GM19452 (cell line): ENCODE results near the gene TMC1.
"Not testable (repeated sequence)": the region's sequence is repeated elsewhere in the genome, so short reads cannot be mapped to it uniquely, and the experiment has no call there.

ENCODE experiments used
- ATAC-seq: cut with Tn5 transposase; IDR thresholded peaks from one replicate; pipeline ENCODE4 v1.9.1; 2021; ENCODE audit not compliant: unreplicated experiment

Gene TMC1

DNA sequence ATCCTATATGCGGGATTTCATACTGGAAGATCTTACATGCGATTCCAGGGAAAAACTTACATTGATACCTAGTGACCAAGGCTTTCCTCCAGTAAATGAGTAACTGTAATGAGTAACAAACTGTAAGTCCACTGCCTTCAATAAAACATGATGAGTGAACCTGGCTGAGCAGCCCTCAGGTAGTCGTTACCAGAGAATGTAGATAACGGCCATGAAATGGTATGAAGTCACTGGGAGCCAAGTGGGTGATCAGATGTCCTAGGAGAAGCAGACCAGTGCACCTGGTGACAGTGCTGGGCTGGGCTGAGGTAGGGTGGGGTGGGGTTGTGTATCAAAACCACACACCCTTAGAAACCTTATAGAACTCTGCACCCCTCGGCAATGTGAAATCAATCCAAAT is 227.9 kb downstream of the TMC1 start:
- ATAC-seq, result no peak

GRCh38 chr9:72751541-72751940 is 230.1 kb downstream of the TMC1 start:
- no peak for ATAC-seq

GRCh38 chr9:72753266-72753893 is 232.0 kb downstream of the TMC1 start:
- no peak for ATAC-seq

DNA sequence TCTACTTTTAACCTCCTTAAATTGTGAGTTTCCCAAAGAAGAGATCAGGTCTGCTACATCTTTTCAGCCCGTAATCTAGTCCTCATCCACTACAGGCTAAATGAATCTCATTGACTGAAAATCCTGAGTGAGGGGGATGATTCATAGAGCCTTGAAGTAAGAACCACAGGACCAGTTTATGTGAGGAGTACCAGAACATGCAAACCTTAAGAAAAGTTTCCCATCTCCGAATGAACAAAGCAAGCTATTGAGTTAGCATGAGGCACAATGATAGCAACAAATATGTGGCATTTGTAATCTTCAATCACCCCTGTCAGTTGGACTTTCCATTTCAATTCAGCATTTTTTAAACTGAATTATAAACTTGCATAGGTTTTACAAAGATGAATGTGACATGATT is 234.4 kb downstream of the TMC1 start:
- no peak for ATAC-seq

DNA sequence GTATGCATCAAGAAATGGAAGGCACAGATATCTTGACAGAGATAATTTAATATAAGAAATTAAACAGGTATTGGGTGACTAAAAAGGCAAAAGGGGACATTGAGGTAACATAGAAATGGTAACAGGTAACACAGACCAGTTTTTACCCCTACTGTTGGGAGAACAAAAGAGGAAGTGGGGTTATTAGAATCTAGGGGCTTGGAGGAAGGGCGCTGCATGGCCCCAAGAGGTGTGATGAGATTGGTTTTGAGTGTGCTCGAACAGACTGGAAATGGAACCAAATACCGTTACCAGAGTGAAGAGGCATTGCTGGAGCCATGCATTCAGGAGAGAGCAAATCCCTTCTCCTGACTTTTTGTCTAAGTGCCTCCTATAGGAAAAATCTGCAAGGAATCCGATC is 237.5 kb downstream of the TMC1 start:
- no peak for ATAC-seq

- no peak for ATAC-seq
Measured at GRCh38 chr9:72763022-72763421, 241.6 kb downstream of the TMC1 start.

DNA sequence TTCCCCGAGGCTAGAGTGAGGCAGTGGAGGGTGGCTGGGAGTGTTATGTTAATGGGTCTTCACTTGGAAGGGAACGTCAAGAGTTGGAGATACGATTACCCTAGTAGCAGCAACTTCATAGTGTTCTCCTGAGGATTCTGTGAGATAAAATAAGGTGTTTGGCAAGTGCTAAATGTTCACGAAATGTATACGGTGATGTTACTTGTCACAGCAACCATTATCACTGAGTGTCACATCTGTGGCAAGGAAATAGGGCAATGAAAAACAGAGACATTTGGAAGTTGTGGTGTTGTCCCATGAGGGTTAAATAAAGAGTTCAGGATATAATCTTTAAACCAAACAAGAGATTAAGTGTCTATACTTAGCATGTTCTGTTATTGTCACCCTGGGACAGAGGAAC is 248.1 kb downstream of the TMC1 start:
- ATAC-seq, result no peak

DNA sequence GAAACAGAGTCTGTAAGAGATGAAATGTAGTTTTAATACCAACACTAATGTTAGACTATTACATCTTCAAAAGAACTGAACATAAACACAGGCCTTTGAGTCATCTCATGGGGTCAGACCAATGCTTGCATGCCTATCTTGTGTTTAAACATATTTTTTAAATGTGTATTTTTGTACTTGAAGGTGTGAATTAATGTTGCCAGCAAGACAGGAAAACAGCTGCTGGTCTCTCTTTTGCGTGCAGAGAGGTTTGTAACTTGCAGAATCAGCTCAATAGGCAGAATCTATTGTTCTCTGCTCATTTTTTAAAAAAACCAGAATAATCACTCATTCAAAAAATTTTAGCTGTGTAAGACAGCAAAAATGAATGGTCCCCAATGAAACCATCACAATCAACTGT is 251.3 kb downstream of the TMC1 start:
- no peak for ATAC-seq

- peak; percentile 65 for ATAC-seq
Measured at GRCh38 chr9:72773570-72773969, 252.2 kb downstream of the TMC1 start.

- no peak for ATAC-seq
Measured at GRCh38 chr9:72775570-72775969, 254.2 kb downstream of the TMC1 start.

DNA sequence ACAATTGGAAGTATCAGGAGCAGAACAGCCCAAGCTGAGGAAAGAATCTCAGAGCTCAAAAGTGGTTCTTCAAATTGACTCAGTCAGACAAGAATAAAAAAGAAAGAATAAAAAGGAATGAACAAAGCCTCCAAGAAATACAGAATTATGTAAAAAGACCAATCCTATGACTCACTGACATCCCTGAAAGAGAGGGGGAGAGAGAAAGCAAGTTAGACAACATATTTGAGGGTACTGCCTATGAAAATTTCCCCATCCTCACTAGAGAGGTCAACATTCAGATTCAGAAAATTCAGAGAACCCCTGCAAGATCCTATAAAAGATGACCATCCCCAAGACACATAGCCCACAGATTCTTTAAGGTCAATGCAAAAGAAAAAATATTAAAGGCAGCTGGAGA is 258.2 kb downstream of the TMC1 start:
- ATAC-seq, result no peak

DNA sequence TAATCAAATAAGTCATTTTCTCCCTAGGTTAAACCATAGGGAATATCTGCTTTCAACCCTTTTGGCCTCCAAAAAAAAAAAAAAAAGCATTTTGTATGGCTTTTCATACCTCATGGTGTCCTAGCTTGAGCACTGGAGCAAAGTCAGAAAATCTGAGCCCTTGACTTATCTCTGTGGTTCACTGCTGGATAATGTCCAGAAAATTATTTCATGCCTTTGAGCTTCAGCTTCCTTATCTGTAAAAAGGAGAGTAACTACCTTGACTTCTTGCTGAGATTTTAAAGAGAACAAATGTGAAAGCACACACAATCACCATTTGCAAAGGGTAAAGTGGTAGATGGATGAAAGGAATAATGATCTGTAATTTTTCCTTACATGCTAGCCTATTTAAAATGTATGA is 265.5 kb downstream of the TMC1 start:
- no peak for ATAC-seq

DNA sequence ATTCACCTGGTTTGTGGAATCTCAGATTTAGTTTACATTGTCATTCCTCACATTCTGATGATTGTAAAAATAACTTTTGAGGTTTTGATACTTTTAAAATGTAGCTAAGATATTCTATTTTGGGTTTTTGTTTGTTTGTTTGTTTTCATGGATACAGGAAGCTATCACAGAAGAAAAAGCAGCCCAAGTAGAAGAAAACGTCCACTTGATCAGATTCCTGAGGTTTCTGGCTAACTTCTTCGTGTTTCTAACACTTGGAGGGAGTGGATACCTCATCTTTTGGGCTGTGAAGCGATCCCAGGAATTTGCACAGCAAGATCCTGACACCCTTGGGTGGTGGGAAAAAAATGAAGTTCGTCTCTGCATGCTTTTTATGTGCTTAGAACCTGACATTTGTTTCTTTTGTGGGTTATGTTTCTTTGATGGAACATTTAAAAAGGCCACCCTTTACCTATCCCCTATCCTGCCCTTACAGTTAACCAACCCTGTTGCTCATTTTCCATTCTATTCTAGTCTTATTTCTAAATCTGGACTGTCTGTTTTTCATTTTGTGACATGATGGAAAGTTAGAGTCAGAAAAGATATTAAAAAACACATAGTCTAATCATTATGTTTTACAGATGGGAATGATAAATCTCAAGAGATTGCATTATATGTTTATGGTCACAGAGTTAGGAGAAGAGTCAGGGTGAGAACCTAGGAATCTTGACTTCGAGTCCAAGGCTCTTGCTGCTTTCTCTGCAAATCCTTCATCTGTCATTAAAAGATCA is 267.7 kb downstream of the TMC1 start:
- ATAC-seq, result no peak

DNA sequence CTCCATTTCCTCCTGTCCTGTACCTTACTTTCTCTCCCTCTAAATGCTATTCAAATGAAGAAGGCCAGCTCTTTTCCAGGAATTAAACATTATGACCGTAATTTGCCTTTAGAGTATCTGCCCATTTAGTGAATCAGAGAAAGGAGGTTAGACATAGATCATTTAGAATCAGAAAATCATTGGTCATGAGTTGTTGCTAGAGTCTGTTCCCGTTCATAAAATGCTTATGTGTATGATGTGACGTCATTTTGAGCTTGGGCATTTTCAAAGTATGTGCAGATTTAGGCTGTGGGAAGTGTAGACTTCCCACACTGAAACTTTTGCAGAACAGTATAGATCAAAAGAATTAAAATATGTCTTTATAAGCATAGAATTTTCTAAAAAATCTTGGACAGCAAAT is 268.5 kb downstream of the TMC1 start:
- no peak for ATAC-seq

DNA sequence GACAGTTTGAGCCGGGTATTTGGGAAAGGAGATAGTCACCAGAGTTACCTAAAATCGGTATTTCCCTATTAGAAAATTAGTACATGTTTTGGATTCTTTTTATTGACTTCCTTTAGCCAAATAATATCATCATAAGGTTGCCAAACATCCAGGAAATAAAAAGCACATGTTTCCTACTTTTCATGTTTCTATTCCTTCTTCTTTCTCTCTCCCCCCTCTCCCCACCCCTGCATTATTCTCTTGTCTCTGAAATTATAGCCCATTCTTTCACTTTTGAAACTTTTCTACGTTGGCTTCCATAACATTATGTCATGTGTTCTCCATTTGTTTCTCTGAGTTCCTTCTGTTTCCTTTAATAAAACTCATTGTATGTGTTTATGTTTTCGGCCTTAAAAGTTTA is 269.6 kb downstream of the TMC1 start:
- no peak for ATAC-seq

DNA sequence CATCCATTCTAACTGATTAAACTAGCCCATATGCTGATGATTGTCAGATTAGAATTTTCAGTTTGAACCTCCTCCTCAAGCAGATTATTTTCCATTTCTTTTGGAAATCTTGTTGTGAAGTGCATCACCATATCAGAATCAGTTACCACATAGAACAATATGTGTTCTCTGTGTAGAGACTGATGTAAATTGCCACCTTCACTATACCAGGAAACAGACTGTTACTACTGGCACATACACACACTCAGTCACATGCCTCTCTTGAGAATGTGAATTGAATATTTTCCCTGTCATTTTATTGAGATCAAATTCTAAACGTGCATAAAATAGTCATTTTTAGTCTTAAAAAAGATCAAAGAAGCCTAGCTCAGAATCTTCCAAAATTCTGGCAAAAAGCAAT is 270.0 kb downstream of the TMC1 start:
- ATAC-seq, result no peak

- no peak for ATAC-seq
Measured at GRCh38 chr9:72794946-72795345, 273.5 kb downstream of the TMC1 start.

GRCh38 chr9:72800328-72800994 is 279.1 kb downstream of the TMC1 start:
- no peak for ATAC-seq

DNA sequence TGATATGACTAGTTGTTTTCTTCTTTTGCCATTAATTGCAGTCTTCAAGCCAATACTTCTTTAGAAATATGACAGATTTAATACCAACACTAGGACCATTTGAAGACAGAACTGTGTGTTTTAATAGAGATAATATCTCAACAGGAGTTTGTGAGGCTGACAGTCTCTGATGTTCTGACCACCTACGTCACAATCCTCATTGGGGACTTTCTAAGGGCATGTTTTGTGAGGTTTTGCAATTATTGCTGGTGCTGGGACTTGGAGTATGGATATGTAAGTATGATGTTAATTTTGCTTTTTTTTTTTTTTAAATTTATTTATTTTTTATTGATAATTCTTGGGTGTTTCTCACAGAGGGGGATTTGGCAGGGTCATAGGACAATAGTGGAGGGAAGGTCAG is 283.8 kb downstream of the TMC1 start:
- ATAC-seq, result no peak

GRCh38 chr9:72806313-72806809 is 285.0 kb downstream of the TMC1 start:
- not testable (repeated sequence) for ATAC-seq

DNA sequence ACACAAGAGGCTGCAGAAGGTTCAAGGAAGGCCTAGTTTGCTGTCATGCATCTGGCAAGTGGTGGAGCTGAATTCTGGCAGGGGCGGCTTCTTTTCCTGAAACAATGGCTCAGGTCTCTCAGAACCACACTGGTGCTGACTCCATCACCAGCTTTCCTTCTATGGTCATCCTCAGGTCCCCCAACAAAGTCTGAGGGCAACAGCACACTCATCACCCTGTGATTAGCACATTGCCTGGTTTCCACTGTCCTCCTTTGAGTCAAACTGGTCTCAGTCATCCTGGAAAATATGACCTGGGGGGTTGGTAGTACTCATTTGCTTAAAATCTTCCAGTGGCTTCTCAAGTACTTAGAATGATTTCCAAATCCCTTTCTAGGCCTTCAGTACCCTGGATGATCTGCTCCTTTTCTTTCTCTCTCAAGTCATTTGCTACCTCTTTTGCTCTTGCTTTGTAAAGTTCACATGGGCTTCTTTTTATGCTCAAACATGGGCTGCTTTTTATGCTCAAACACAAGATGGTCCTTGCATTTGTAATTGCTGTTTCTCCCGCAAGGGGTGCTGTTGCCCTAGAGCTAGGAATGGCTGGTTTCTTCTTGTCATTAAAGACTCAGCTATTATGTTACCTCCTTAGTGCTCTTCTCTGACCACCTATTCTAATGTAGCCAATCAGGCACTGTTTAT is 286.5 kb downstream of the TMC1 start:
- no peak for ATAC-seq

GRCh38 chr9:72808446-72808768 is 287.0 kb downstream of the TMC1 start:
- ATAC-seq, result no peak
